Measurements from ENCODE around the gene CIBAR2.

CIBAR2 gene

GRCh38 chr16:85156869-85157268 is 44.6 kb upstream of the CIBAR2 start:
- no peak overlapping the region for H3K4me3 ChIP-seq (ENCODE audit: low read depth, low read length)
- no peak for TF ChIP-seq MYC (IDR thresholded peaks at IDR 0.05; ENCODE audit: low read depth, low read length)
- no peak for TF ChIP-seq CTCF (IDR thresholded peaks at IDR 0.05; ENCODE audit: low read depth, low read length)
- no peak for TF ChIP-seq MAX (IDR thresholded peaks at IDR 0.05; ENCODE audit: low read depth, low read length)
- TF ChIP-seq POLR2A (IDR thresholded peaks at IDR 0.05; ENCODE audit: extremely low read depth, insufficient read length), result no peak
- no peak for DNase-seq (ENCODE audit: low read depth)

- no peak overlapping the region for H3K4me3 ChIP-seq (ENCODE audit: low read depth, low read length)
- TF ChIP-seq POLR2A (IDR thresholded peaks at IDR 0.05; ENCODE audit: extremely low read depth, insufficient read length), result no peak
- TF ChIP-seq MYC (IDR thresholded peaks at IDR 0.05; ENCODE audit: low read depth, low read length), result no peak
- no peak for TF ChIP-seq CTCF (IDR thresholded peaks at IDR 0.05; ENCODE audit: low read depth, low read length)
- TF ChIP-seq MAX (IDR thresholded peaks at IDR 0.05; ENCODE audit: low read depth, low read length), result no peak
- no peak for DNase-seq (ENCODE audit: low read depth)
Observed at GRCh38 chr16:85156440-85156839, 44.2 kb upstream of the CIBAR2 start.

- no peak for DNase-seq (ENCODE audit: low read depth)
- no peak overlapping the region for H3K4me3 ChIP-seq (ENCODE audit: low read depth, low read length)
- TF ChIP-seq MAX (IDR thresholded peaks at IDR 0.05; ENCODE audit: low read depth, low read length) (no peak), MYC (IDR thresholded peaks at IDR 0.05; ENCODE audit: low read depth, low read length) (no peak), POLR2A (IDR thresholded peaks at IDR 0.05; ENCODE audit: extremely low read depth, insufficient read length) (no peak), CTCF (IDR thresholded peaks at IDR 0.05; ENCODE audit: low read depth, low read length) (no peak)
Observed at GRCh38 chr16:85153656-85154091, 41.4 kb upstream of the CIBAR2 start.

GRCh38 chr16:85153046-85153445 is 40.8 kb upstream of the CIBAR2 start:
- TF ChIP-seq MYC (IDR thresholded peaks at IDR 0.05; ENCODE audit: low read depth, low read length), result no peak
- TF ChIP-seq CTCF (IDR thresholded peaks at IDR 0.05; ENCODE audit: low read depth, low read length), result no peak
- H3K4me3 ChIP-seq (ENCODE audit: low read depth, low read length), result no peak overlapping the region
- DNase-seq (ENCODE audit: low read depth), result no peak

- TF ChIP-seq MAX (IDR thresholded peaks at IDR 0.05; ENCODE audit: low read depth, low read length) (no peak), MYC (IDR thresholded peaks at IDR 0.05; ENCODE audit: low read depth, low read length) (no peak), CTCF (IDR thresholded peaks at IDR 0.05; ENCODE audit: low read depth, low read length) (no peak), POLR2A (IDR thresholded peaks at IDR 0.05; ENCODE audit: extremely low read depth, insufficient read length) (no peak)
- no peak for DNase-seq (ENCODE audit: low read depth)
- no peak overlapping the region for H3K4me3 ChIP-seq (ENCODE audit: low read depth, low read length)
Observed at GRCh38 chr16:85152414-85153030, 40.2 kb upstream of the CIBAR2 start.

Measured in NB4 (cell line).